ENCODE data around the gene GABBR2.

GABBR2 gene

GRCh38 chr9:98564714-98565113 is 144.0 kb downstream of the GABBR2 start:
- Mint-ChIP-seq H3K4me1 (no peaks in the 10 kb centered on the region), H3K9me3 (no peaks in the 10 kb centered on the region), H3K27ac (no peak overlapping the region), H3K27me3 (peaks cover 18% of the 10 kb centered on the region), H3K4me3 (no peak overlapping the region), H3K36me3 (no peaks in the 10 kb centered on the region)
- no peak for DNase-seq
- CTCF ChIA-PET = no interaction called here

GRCh38 chr9:98563988-98564387 is 144.7 kb downstream of the GABBR2 start:
- Mint-ChIP-seq H3K9me3 (no peaks in the 10 kb centered on the region), H3K4me1 (no peaks in the 10 kb centered on the region), H3K4me3 (no peak overlapping the region), H3K36me3 (no peaks in the 10 kb centered on the region), H3K27ac (no peak overlapping the region), H3K27me3 (peaks cover 17% of the 10 kb centered on the region)
- no peak for DNase-seq
- CTCF ChIA-PET = interaction anchor here (1.1 kb wide), 1 partner anchor 27 kb away, joined by 3 read pairs; no protein-coding TSS in a partner anchor

GRCh38 chr9:98563212-98563907 is 145.4 kb downstream of the GABBR2 start:
- DNase-seq = no peak
- Mint-ChIP-seq H3K4me1 (no peaks in the 10 kb centered on the region), H3K9me3 (no peaks in the 10 kb centered on the region), H3K4me3 (no peak overlapping the region), H3K36me3 (no peaks in the 10 kb centered on the region), H3K27ac (no peak overlapping the region), H3K27me3 (peaks cover 11% of the 10 kb centered on the region)
- CTCF ChIA-PET = interaction anchor here (1.1 kb wide), 1 partner anchor 27 kb away, joined by 3 read pairs; no protein-coding TSS in a partner anchor

- peaks cover 12% of the 10 kb centered on the region for H3K27me3 Mint-ChIP-seq
Observed at GRCh38 chr9:98559561-98559960, 149.2 kb downstream of the GABBR2 start.

GRCh38 chr9:98558575-98558974 is 150.2 kb downstream of the GABBR2 start:
- no peaks in the 10 kb centered on the region for H3K9me3 Mint-ChIP-seq
- H3K4me3 Mint-ChIP-seq = no peak overlapping the region
- CTCF ChIA-PET = interaction anchor here (1.1 kb wide), 1 partner anchor 22 kb away, joined by 4 read pairs; no protein-coding TSS in a partner anchor
- DNase-seq = no peak
- H3K27ac Mint-ChIP-seq = no peak overlapping the region
- no peaks in the 10 kb centered on the region for H3K4me1 Mint-ChIP-seq
- peaks cover 12% of the 10 kb centered on the region for H3K27me3 Mint-ChIP-seq
- H3K36me3 Mint-ChIP-seq = no peaks in the 10 kb centered on the region

More at GRCh38 chr9:98559561-98559960, 149.2 kb downstream of the GABBR2 start:
- DNase-seq = no peak
- CTCF ChIA-PET = interaction anchor here (1.1 kb wide), 1 partner anchor 23 kb away, joined by 4 read pairs; no protein-coding TSS in a partner anchor
- Mint-ChIP-seq H3K36me3 (no peaks in the 10 kb centered on the region), H3K4me3 (no peak overlapping the region), H3K27ac (no peak overlapping the region), H3K9me3 (no peaks in the 10 kb centered on the region), H3K4me1 (no peaks in the 10 kb centered on the region)

- H3K27me3 Mint-ChIP-seq = peaks cover 17% of the 10 kb centered on the region
- no peak overlapping the region for H3K27ac Mint-ChIP-seq
- H3K9me3 Mint-ChIP-seq = no peaks in the 10 kb centered on the region
- CTCF ChIA-PET = no interaction called here
- no peak overlapping the region for H3K4me3 Mint-ChIP-seq
- no peaks in the 10 kb centered on the region for H3K36me3 Mint-ChIP-seq
- DNase-seq = no peak
- no peaks in the 10 kb centered on the region for H3K4me1 Mint-ChIP-seq
Observed at GRCh38 chr9:98556511-98556910, 152.2 kb downstream of the GABBR2 start.

- Mint-ChIP-seq H3K4me3 (no peak overlapping the region), H3K27ac (no peak overlapping the region), H3K36me3 (no peaks in the 10 kb centered on the region), H3K4me1 (no peaks in the 10 kb centered on the region), H3K9me3 (no peaks in the 10 kb centered on the region), H3K27me3 (peaks cover 14% of the 10 kb centered on the region)
- no peak for DNase-seq
- CTCF ChIA-PET = no interaction called here
Observed at GRCh38 chr9:98555651-98556465, 152.9 kb downstream of the GABBR2 start.

GRCh38 chr9:98554752-98555151 is 154.0 kb downstream of the GABBR2 start:
- Mint-ChIP-seq H3K27ac (no peak overlapping the region), H3K9me3 (no peaks in the 10 kb centered on the region), H3K4me3 (no peak overlapping the region), H3K27me3 (peaks cover 21% of the 10 kb centered on the region), H3K36me3 (no peaks in the 10 kb centered on the region), H3K4me1 (no peaks in the 10 kb centered on the region)
- CTCF ChIA-PET = no interaction called here
- no peak for DNase-seq

GRCh38 chr9:98552331-98552730 is 156.4 kb downstream of the GABBR2 start:
- H3K27ac Mint-ChIP-seq = no peak overlapping the region
- peaks cover 25% of the 10 kb centered on the region for H3K27me3 Mint-ChIP-seq
- CTCF ChIA-PET = interaction anchor here (0.7 kb wide), 1 partner anchor 15 kb away, joined by 3 read pairs; no protein-coding TSS in a partner anchor
- H3K4me1 Mint-ChIP-seq = no peaks in the 10 kb centered on the region
- no peak for DNase-seq
- H3K9me3 Mint-ChIP-seq = no peaks in the 10 kb centered on the region
- H3K4me3 Mint-ChIP-seq = no peak overlapping the region
- no peaks in the 10 kb centered on the region for H3K36me3 Mint-ChIP-seq

- CTCF ChIA-PET = interaction anchor here (0.7 kb wide), 1 partner anchor 15 kb away, joined by 3 read pairs; no protein-coding TSS in a partner anchor
- H3K4me1 Mint-ChIP-seq = no peaks in the 10 kb centered on the region
Observed at GRCh38 chr9:98551511-98552286, 157.0 kb downstream of the GABBR2 start.

GRCh38 chr9:98550206-98550820 is 158.4 kb downstream of the GABBR2 start:
- peaks cover 18% of the 10 kb centered on the region for H3K27me3 Mint-ChIP-seq
- no peaks in the 10 kb centered on the region for H3K36me3 Mint-ChIP-seq
- CTCF ChIA-PET = no interaction called here

More at GRCh38 chr9:98551511-98552286, 157.0 kb downstream of the GABBR2 start:
- H3K27ac Mint-ChIP-seq = no peak overlapping the region
- no peak overlapping the region for H3K4me3 Mint-ChIP-seq
- H3K9me3 Mint-ChIP-seq = no peaks in the 10 kb centered on the region
- no peak for DNase-seq
- H3K27me3 Mint-ChIP-seq = peaks cover 25% of the 10 kb centered on the region
- H3K36me3 Mint-ChIP-seq = no peaks in the 10 kb centered on the region

GRCh38 chr9:98549401-98549800 is 159.3 kb downstream of the GABBR2 start:
- no peak overlapping the region for H3K4me3 Mint-ChIP-seq
- CTCF ChIA-PET = no interaction called here
- H3K4me1 Mint-ChIP-seq = no peaks in the 10 kb centered on the region
- DNase-seq = no peak
- no peaks in the 10 kb centered on the region for H3K9me3 Mint-ChIP-seq
- no peak overlapping the region for H3K27ac Mint-ChIP-seq
- peaks cover 22% of the 10 kb centered on the region for H3K27me3 Mint-ChIP-seq
- no peaks in the 10 kb centered on the region for H3K36me3 Mint-ChIP-seq

More at GRCh38 chr9:98550206-98550820, 158.4 kb downstream of the GABBR2 start:
- no peak for DNase-seq
- no peaks in the 10 kb centered on the region for H3K4me1 Mint-ChIP-seq
- H3K9me3 Mint-ChIP-seq = no peaks in the 10 kb centered on the region
- no peak overlapping the region for H3K4me3 Mint-ChIP-seq
- H3K27ac Mint-ChIP-seq = no peak overlapping the region

- no peak overlapping the region for H3K27ac Mint-ChIP-seq
- no peaks in the 10 kb centered on the region for H3K36me3 Mint-ChIP-seq
- no peak for DNase-seq
- no peak overlapping the region for H3K4me3 Mint-ChIP-seq
- no peaks in the 10 kb centered on the region for H3K4me1 Mint-ChIP-seq
- CTCF ChIA-PET = no interaction called here
- peaks cover 25% of the 10 kb centered on the region for H3K27me3 Mint-ChIP-seq
- no peaks in the 10 kb centered on the region for H3K9me3 Mint-ChIP-seq
Observed at GRCh38 chr9:98547606-98548005, 161.1 kb downstream of the GABBR2 start.

- Mint-ChIP-seq H3K27me3 (peaks cover 24% of the 10 kb centered on the region), H3K4me3 (no peak overlapping the region), H3K27ac (no peak overlapping the region), H3K9me3 (no peaks in the 10 kb centered on the region), H3K4me1 (no peaks in the 10 kb centered on the region), H3K36me3 (no peaks in the 10 kb centered on the region)
- CTCF ChIA-PET = no interaction called here
- DNase-seq = no peak
Observed at GRCh38 chr9:98545021-98545420, 163.7 kb downstream of the GABBR2 start.
